Stimulated activated CD8-positive, alpha-beta memory T cell treated with anti-CD3 and anti-CD28 coated beads, Interleukin-12 subunit alpha, Interleukin-12 subunit beta, amount 100 ng/mL, for 4 hours (primary cell): ENCODE measurements around the gene LRRC26.
A peak's percentile ranks its signal among the peaks of the same experiment; 100 is the strongest.
"Not testable (repeated sequence)": the region's sequence is repeated elsewhere in the genome, so short reads cannot be mapped to it uniquely, and the experiment has no call there.

Experiments used
- DNase-seq: peaks from one replicate; pipeline ENCODE4 v3.0.0-alpha.2; 2020; ENCODE audit warnings: low read depth

LRRC26 gene

DNA sequence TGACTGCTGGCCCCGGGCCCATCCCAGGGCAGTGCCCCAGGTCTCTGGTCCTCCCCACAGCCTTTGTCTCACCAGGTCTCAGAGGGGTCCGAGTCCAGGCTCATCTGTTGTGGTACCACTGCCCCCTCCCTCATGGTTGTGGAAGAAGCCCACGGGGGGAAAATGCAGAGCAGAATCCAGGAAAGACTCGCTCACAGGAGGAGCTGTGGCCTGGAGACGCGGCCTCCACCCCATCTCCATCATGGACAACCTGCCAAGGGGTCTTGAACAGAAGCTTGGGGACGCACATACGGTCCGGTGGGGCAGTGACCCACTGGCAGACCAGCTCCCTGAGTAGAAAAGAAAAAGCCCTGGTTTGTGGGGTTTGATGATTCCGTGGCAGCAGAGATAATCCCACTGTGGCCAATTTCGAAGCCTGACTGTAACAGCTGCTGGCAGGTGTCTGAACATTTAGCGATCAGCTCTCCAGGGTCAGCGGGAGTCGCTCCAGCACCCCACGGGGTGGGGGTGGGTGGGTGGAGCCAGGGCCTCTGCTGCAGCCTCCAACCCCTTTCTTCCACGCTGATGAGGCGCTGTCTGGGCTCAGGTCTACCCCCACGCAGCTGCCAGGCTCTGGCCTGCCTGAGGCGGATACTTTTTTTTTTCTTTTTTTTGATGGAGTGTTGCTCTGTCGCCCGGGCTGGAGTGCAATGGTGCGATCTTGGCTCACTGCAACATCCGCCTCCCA, 32.8 kb downstream of the LRRC26 start:
- DNase-seq, result no peak

GRCh38 chr9:137136261-137136880, 33.5 kb downstream of the LRRC26 start:
- no peak for DNase-seq

DNA sequence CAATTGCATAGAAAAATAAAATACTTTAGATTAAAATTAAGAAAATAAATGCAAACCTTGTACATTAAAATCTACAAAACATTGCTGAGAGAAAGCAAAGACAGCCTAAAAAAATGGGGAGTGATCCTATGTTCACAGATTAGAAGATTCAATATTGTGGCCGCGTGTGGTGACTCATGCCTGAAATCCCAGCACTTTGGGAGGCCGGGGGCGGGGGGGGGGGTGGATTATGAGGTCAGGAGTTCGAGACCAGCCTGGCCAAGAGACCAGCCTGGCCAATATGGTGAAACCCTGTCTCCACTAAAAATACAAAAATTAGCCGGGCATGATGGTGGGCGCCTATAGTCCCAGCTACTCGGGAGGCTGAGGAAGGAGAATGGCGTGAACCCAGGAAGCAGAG, 34.7 kb downstream of the LRRC26 start:
- DNase-seq, result not testable (repeated sequence)

DNA sequence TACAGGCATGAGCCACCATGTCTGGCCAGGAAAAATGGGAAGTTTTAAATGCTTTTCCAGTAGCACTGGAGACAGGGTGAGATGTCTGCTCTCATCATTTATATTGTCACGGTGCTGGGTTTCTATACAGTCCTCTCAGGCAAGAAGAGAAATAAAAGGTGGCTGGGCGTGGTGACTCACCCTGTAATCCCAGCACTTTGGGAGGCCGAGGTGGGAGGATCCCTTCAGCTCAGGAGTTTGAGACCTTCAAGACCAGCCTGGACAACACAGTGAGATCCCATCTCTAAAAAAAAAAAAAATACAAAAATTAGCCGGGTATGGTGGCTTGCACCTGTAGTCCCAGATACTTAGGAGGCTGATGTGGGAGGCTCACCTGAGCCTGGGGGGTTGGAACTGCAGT, 35.7 kb downstream of the LRRC26 start:
- no peak for DNase-seq

DNA sequence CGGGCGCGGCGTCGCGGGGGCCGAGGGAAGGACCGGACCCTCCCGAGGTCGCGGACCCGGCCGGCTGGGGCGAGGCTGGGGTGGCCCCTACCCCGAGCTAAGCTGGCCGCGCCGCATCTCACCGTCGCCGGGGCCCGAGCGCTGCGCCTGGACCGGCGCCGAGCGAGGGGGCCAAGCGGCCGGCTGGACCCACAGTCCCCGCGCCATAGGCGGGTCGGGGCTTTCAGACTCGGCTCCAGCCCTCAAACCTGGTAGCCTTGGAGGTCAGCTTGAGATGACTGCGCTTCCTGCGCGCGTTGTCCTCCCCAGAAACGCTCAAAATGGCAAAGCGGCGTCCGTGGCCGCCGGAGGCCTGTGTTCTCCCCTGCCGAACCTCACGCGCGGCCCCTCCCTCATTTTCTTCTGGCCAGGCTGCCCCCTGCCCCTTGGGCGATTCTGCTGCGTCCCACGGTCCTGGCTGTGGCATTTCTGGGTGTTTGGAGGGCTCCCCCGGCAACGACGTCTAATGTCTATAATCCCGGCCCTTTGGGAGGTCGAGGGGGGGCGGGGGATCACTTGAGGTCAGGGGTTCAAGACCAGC, 39.6 kb downstream of the LRRC26 start:
- no peak for DNase-seq

GRCh38 chr9:137129456-137130175, 40.2 kb downstream of the LRRC26 start:
- peak; percentile 86 for DNase-seq

- no peak for DNase-seq
These were observed 40.9 kb downstream of the LRRC26 start for GRCh38 chr9:137128862-137129455.

GRCh38 chr9:137128158-137128861, 41.5 kb downstream of the LRRC26 start:
- no peak for DNase-seq

GRCh38 chr9:137127301-137128157, 42.3 kb downstream of the LRRC26 start:
- no peak for DNase-seq

DNA sequence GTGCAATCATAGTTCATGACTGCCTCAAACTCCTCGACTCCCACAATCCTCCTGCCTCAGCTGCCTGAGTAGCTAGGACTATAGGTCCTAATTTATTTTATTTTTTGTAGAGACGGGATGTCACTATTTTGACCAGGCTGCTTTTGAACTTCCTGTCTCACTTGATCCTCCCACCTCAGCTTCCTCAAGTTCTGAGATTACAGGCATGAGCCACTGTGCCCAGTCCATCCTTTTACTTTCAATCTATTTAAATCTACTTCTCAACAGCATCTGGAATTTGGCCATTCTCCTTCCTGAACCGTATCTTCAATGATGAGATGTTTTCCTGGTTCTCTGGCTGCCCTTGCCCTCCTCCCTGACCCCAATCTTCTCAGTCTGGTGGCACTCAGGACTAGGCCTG, 43.1 kb downstream of the LRRC26 start:
- DNase-seq, result no peak

DNA sequence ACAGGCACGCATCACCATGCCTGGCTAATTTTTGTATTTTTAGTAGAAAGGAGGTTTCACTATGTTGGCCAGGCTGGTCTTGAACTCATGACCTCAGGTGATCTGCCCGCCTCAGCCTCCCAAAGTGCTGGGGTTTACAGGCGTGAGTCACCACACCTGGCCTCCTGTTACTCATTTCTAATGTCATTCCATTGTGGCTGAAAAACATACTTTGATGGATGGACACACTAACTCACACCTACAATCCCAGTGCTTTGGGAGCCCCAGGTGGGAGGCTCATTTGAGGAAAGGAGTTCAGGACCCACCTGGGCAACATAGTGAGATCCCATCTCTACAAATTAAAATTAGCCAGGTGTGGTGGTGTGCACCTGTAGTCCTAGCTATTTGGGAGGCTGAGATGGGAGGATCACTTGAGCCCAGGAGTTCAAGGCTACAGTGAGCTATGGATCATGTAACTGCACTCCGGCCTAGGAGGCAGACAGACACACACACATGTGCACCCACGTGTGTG, 45.8 kb downstream of the LRRC26 start:
- not testable (repeated sequence) for DNase-seq

GRCh38 chr9:137123468-137123837, 46.4 kb downstream of the LRRC26 start:
- DNase-seq, result no peak

GRCh38 chr9:137122796-137123467, 46.9 kb downstream of the LRRC26 start:
- not testable (repeated sequence) for DNase-seq

GRCh38 chr9:137121927-137122795, 47.7 kb downstream of the LRRC26 start:
- DNase-seq, result not testable (repeated sequence)
